Measurements from ENCODE around the gene BICDL1.
"Not testable (repeated sequence)": the region's sequence is repeated elsewhere in the genome, so short reads cannot be mapped to it uniquely, and the experiment has no call there.

Gene BICDL1

GRCh38 chr12:120006258-120006975 is 17.4 kb downstream of the BICDL1 start:
- no peak for DNase-seq (ENCODE audit: low read depth in 2 of 2)

- DNase-seq (ENCODE audit: low read depth in 2 of 2) = peak; percentile 31 to 55
Measured at GRCh38 chr12:120007272-120007671, 18.2 kb downstream of the BICDL1 start.

GRCh38 chr12:120010661-120011230 is 21.7 kb downstream of the BICDL1 start:
- no peak for DNase-seq (ENCODE audit: low read depth in 2 of 2)

- DNase-seq (ENCODE audit: low read depth in 2 of 2) = peak; percentile 60 to 66
Measured at GRCh38 chr12:120012067-120012621, 23.1 kb downstream of the BICDL1 start.

- DNase-seq (ENCODE audit: low read depth in 2 of 2) = no peak
Measured at GRCh38 chr12:120013659-120014380, 24.8 kb downstream of the BICDL1 start.

GRCh38 chr12:120014381-120014735 is 25.3 kb downstream of the BICDL1 start:
- not testable (repeated sequence) for DNase-seq (ENCODE audit: low read depth in 2 of 2)

- DNase-seq (ENCODE audit: low read depth in 2 of 2) = peak; percentile 32 to 56
Measured at GRCh38 chr12:120015313-120015712, 26.3 kb downstream of the BICDL1 start.

- not testable (repeated sequence) for DNase-seq (ENCODE audit: low read depth in 2 of 2)
Measured at GRCh38 chr12:120016199-120016598, 27.2 kb downstream of the BICDL1 start.

GRCh38 chr12:120019197-120019596 is 30.2 kb downstream of the BICDL1 start:
- DNase-seq (ENCODE audit: low read depth in 2 of 2) = no peak

GRCh38 chr12:120019938-120020337 is 30.9 kb downstream of the BICDL1 start:
- no peak for DNase-seq (ENCODE audit: low read depth in 2 of 2)

GRCh38 chr12:120024193-120024592 is 35.2 kb downstream of the BICDL1 start:
- DNase-seq (ENCODE audit: low read depth in 2 of 2) = no peak

- DNase-seq (ENCODE audit: low read depth in 2 of 2) = no peak
Measured at GRCh38 chr12:120025640-120026039, 36.6 kb downstream of the BICDL1 start.

- no peak for DNase-seq (ENCODE audit: low read depth in 2 of 2)
Measured at GRCh38 chr12:120032242-120032641, 43.2 kb downstream of the BICDL1 start.

- no peak for DNase-seq (ENCODE audit: low read depth in 2 of 2)
Measured at GRCh38 chr12:120037851-120038250, 48.8 kb downstream of the BICDL1 start.

- no peak for DNase-seq (ENCODE audit: low read depth in 2 of 2)
Measured at GRCh38 chr12:120039711-120040110, 50.7 kb downstream of the BICDL1 start.

- no peak for DNase-seq (ENCODE audit: low read depth in 2 of 2)
Measured at GRCh38 chr12:120041386-120042231, 52.6 kb downstream of the BICDL1 start.

- DNase-seq (ENCODE audit: low read depth in 2 of 2) = not testable (repeated sequence)
Measured at GRCh38 chr12:120045367-120045766, 56.3 kb downstream of the BICDL1 start.

- no peak for DNase-seq (ENCODE audit: low read depth in 2 of 2)
Measured at GRCh38 chr12:120047072-120047471, 58.0 kb downstream of the BICDL1 start.

- DNase-seq (ENCODE audit: low read depth in 2 of 2) = no peak
Measured at GRCh38 chr12:120048263-120048662, 59.2 kb downstream of the BICDL1 start.

- no peak for DNase-seq (ENCODE audit: low read depth in 2 of 2)
Measured at GRCh38 chr12:120049426-120049825, 60.4 kb downstream of the BICDL1 start.

GRCh38 chr12:120051535-120051934 is 62.5 kb downstream of the BICDL1 start:
- no peak for DNase-seq (ENCODE audit: low read depth in 2 of 2)

- no peak for DNase-seq (ENCODE audit: low read depth in 2 of 2)
Measured at GRCh38 chr12:120054293-120054692, 65.3 kb downstream of the BICDL1 start.

Measured in stimulated activated CD4-positive, alpha-beta T cell treated with anti-CD3 and anti-CD28 coated beads, Interleukin-12 subunit alpha, Interleukin-12 subunit beta, amount 100 ng/mL, for 24 hours (primary cell).